Measurements from ENCODE around the gene FAM83F.

DNA sequence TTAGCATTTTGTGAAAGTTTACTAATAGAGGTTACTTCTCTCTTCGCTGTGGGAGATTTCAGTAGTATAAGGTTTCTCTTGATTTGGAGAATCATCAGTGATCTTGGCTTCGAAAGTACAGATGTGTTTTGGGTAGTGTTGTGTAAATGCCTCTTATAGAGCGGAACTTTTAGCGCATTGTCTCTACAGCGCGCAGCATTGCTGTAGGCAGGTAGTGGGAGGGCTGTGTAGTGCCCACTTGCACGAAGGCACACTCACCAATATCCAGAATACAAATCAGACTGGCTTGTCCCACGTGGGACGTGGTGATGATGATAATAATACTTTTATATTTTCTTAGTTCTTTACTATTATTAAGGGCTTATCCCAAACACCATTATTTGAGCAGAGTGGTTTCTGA is 51.4 kb downstream of the FAM83F start:
- TF ChIP-seq EZH2phosphoT487 (conservative IDR thresholded peaks at IDR 0.05; ENCODE audit: low read length) (no peak), CTCF (IDR thresholded peaks at IDR 0.05; ENCODE audit: insufficient read depth, low read length, poor library complexity, severe bottlenecking) (no peak)
